GM23338 (cell line): ENCODE measurements around the gene FAM204A.

ENCODE experiments used
- CREB1 ChIP-seq: fragments of 250-450 bp; sonication (Bioruptor Pico); IDR thresholded peaks from 2 replicates; pipeline ENCODE4 v1.5.0; 2020; ENCODE audit warnings: low read depth, mild to moderate bottlenecking, moderate library complexity
- CTCF ChIP-seq, 2 experiments: fragments of 200-600 bp in 1 of 2; sonication (generic) in 1 of 2; conservative IDR thresholded peaks; 2 replicates each; pipeline versions ENCODE4 v1.5.1 to v1.6.1; 2016 to 2017; ENCODE audit warnings: antibody characterized with exemption in 2 of 2, low read depth in 2 of 2, mild to moderate bottlenecking in 2 of 2, moderate library complexity in 1 of 2
- ETS1 ChIP-seq: IDR thresholded peaks from 2 replicates; pipeline ENCODE4 v1.6.1; 2016; ENCODE audit warnings: antibody characterized with exemption
- EZH2 ChIP-seq: fragments of 200-600 bp; sonication (generic); IDR thresholded peaks from one replicate; pipeline ENCODE4 v1.8.0; 2017; ENCODE audit warnings: antibody characterized with exemption, mild to moderate bottlenecking, low read depth; ENCODE audit not compliant: unreplicated experiment
- EZH2phosphoT487 ChIP-seq: fragments of 200-600 bp; sonication (generic); IDR thresholded peaks from one replicate; pipeline ENCODE4 v1.8.1; 2018; ENCODE audit warnings: antibody characterized with exemption; ENCODE audit not compliant: unreplicated experiment
- JUNB ChIP-seq: IDR thresholded peaks from one replicate; pipeline ENCODE4 v1.6.1; 2016; ENCODE audit warnings: antibody characterized with exemption; ENCODE audit not compliant: unreplicated experiment
- POLR2AphosphoS5 ChIP-seq: IDR thresholded peaks from 2 replicates; pipeline ENCODE4 v1.6.1; 2016; ENCODE audit warnings: antibody characterized with exemption, low read depth
- STAT1 ChIP-seq: IDR thresholded peaks from one replicate; pipeline ENCODE4 v1.6.1; 2016; ENCODE audit warnings: antibody characterized with exemption; ENCODE audit not compliant: unreplicated experiment
- ZNF331 ChIP-seq: fragments of 250-450 bp; sonication (Bioruptor Pico); IDR thresholded peaks from 2 replicates; pipeline ENCODE4 v1.5.0; 2020; ENCODE audit warnings: low read depth, mild to moderate bottlenecking, moderate library complexity
- TF ChIP-seq, protein P1 (sequence below): IDR thresholded peaks from one replicate; pipeline ENCODE4 v1.6.1; 2018; ENCODE audit warnings: antibody characterized with exemption; ENCODE audit not compliant: unreplicated experiment
- TF ChIP-seq, protein P2 (sequence below): fragments of 250-450 bp; sonication (Bioruptor Pico); IDR thresholded peaks from 2 replicates; pipeline ENCODE4 v1.5.0; 2020; ENCODE audit warnings: mild to moderate bottlenecking, moderate library complexity

DNA sequence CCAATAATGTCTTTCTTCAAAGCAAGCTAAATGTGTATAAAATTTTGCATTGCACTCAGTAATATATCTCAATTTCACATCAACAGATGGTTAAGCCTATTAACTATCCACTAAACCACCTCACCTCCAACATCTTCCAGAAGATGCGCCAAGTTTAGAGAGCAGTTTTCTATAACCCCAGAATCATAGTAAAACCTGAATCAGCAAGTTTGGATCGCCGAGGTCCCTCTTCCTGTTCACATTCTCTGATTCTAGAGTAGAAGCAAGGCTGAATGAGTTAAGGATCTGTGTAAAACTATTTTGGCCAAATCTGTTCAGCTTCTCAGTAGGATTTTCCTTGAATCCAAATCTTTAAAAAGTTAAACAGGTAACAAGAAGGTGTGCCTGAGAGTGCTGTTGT is 1.4 kb upstream of the FAM204A start:
- TF ChIP-seq POLR2AphosphoS5 (no peak), CTCF (conservative IDR thresholded peaks at IDR 0.05; ENCODE audit: low read depth in 2 of 2) (no peak), EZH2phosphoT487 (no peak), CREB1 (CRISPR knock-in tag) (no peak), STAT1 (no peak), EZH2 (no peak), ZNF331 (CRISPR knock-in tag) (no peak), JUNB (no peak), ETS1 (no peak)
- TF ChIP-seq, protein P1, sequence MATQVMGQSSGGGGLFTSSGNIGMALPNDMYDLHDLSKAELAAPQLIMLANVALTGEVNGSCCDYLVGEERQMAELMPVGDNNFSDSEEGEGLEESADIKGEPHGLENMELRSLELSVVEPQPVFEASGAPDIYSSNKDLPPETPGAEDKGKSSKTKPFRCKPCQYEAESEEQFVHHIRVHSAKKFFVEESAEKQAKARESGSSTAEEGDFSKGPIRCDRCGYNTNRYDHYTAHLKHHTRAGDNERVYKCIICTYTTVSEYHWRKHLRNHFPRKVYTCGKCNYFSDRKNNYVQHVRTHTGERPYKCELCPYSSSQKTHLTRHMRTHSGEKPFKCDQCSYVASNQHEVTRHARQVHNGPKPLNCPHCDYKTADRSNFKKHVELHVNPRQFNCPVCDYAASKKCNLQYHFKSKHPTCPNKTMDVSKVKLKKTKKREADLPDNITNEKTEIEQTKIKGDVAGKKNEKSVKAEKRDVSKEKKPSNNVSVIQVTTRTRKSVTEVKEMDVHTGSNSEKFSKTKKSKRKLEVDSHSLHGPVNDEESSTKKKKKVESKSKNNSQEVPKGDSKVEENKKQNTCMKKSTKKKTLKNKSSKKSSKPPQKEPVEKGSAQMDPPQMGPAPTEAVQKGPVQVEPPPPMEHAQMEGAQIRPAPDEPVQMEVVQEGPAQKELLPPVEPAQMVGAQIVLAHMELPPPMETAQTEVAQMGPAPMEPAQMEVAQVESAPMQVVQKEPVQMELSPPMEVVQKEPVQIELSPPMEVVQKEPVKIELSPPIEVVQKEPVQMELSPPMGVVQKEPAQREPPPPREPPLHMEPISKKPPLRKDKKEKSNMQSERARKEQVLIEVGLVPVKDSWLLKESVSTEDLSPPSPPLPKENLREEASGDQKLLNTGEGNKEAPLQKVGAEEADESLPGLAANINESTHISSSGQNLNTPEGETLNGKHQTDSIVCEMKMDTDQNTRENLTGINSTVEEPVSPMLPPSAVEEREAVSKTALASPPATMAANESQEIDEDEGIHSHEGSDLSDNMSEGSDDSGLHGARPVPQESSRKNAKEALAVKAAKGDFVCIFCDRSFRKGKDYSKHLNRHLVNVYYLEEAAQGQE, result no peak
- TF ChIP-seq, protein P2, sequence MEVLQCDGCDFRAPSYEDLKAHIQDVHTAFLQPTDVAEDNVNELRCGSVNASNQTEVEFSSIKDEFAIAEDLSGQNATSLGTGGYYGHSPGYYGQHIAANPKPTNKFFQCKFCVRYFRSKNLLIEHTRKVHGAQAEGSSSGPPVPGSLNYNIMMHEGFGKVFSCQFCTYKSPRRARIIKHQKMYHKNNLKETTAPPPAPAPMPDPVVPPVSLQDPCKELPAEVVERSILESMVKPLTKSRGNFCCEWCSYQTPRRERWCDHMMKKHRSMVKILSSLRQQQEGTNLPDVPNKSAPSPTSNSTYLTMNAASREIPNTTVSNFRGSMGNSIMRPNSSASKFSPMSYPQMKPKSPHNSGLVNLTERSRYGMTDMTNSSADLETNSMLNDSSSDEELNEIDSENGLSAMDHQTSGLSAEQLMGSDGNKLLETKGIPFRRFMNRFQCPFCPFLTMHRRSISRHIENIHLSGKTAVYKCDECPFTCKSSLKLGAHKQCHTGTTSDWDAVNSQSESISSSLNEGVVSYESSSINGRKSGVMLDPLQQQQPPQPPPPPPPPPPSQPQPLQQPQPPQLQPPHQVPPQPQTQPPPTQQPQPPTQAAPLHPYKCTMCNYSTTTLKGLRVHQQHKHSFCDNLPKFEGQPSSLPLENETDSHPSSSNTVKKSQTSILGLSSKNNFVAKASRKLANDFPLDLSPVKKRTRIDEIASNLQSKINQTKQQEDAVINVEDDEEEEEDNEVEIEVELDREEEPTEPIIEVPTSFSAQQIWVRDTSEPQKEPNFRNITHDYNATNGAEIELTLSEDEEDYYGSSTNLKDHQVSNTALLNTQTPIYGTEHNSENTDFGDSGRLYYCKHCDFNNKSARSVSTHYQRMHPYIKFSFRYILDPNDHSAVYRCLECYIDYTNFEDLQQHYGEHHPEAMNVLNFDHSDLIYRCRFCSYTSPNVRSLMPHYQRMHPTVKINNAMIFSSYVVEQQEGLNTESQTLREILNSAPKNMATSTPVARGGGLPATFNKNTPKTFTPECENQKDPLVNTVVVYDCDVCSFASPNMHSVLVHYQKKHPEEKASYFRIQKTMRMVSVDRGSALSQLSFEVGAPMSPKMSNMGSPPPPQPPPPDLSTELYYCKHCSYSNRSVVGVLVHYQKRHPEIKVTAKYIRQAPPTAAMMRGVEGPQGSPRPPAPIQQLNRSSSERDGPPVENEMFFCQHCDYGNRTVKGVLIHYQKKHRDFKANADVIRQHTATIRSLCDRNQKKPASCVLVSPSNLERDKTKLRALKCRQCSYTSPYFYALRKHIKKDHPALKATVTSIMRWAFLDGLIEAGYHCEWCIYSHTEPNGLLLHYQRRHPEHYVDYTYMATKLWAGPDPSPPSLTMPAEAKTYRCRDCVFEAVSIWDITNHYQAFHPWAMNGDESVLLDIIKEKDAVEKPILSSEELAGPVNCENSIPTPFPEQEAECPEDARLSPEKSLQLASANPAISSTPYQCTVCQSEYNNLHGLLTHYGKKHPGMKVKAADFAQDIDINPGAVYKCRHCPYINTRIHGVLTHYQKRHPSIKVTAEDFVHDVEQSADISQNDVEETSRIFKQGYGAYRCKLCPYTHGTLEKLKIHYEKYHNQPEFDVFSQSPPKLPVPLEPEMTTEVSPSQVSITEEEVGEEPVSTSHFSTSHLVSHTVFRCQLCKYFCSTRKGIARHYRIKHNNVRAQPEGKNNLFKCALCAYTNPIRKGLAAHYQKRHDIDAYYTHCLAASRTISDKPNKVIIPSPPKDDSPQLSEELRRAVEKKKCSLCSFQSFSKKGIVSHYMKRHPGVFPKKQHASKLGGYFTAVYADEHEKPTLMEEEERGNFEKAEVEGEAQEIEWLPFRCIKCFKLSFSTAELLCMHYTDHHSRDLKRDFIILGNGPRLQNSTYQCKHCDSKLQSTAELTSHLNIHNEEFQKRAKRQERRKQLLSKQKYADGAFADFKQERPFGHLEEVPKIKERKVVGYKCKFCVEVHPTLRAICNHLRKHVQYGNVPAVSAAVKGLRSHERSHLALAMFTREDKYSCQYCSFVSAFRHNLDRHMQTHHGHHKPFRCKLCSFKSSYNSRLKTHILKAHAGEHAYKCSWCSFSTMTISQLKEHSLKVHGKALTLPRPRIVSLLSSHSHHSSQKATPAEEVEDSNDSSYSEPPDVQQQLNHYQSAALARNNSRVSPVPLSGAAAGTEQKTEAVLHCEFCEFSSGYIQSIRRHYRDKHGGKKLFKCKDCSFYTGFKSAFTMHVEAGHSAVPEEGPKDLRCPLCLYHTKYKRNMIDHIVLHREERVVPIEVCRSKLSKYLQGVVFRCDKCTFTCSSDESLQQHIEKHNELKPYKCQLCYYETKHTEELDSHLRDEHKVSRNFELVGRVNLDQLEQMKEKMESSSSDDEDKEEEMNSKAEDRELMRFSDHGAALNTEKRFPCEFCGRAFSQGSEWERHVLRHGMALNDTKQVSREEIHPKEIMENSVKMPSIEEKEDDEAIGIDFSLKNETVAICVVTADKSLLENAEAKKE (CRISPR knock-in tag), result no peak
